C1 segment of cervical spinal cord (tissue), 14 donors: ENCODE results near the gene TRIM2.

ENCODE experiments used
- DNase-seq, 14 donors: peaks; one replicate each; lab custom pipeline; 2025; lab: John Stamatoyannopoulos, UW

The TRIM2 gene

GRCh38 chr4:153326513-153326912, 122.3 kb downstream of the TRIM2 start:
- no peak for DNase-seq

GRCh38 chr4:153327247-153327646, 123.0 kb downstream of the TRIM2 start:
- DNase-seq, result no peak

- no peak for DNase-seq
Observed at GRCh38 chr4:153332936-153333335, 128.7 kb downstream of the TRIM2 start.

DNA sequence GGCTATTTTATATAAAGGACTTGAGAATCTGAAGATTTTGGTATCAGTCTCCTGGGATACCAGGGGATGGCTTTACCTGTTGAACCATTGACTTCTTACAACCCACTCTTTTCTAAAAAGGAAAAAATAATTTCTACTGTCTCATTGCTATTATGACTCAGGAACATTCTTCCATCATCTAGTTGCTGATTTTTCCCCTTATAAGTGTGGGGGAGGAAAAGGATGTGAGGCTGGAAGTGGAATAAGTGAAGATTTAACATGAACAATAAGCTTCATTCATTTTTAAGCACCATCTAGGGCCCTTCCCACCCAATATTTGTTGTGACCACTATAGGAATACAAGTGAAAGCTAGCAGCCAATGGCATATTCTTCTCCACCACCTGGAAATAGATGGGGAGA, 129.6 kb downstream of the TRIM2 start:
- no peak for DNase-seq

- no peak for DNase-seq
Observed at GRCh38 chr4:153335665-153336064, 131.4 kb downstream of the TRIM2 start.

- no peak for DNase-seq
Observed at GRCh38 chr4:153337686-153338085, 133.4 kb downstream of the TRIM2 start.

- DNase-seq, result no peak
Observed at GRCh38 chr4:153341575-153342090, 137.4 kb downstream of the TRIM2 start.

DNA sequence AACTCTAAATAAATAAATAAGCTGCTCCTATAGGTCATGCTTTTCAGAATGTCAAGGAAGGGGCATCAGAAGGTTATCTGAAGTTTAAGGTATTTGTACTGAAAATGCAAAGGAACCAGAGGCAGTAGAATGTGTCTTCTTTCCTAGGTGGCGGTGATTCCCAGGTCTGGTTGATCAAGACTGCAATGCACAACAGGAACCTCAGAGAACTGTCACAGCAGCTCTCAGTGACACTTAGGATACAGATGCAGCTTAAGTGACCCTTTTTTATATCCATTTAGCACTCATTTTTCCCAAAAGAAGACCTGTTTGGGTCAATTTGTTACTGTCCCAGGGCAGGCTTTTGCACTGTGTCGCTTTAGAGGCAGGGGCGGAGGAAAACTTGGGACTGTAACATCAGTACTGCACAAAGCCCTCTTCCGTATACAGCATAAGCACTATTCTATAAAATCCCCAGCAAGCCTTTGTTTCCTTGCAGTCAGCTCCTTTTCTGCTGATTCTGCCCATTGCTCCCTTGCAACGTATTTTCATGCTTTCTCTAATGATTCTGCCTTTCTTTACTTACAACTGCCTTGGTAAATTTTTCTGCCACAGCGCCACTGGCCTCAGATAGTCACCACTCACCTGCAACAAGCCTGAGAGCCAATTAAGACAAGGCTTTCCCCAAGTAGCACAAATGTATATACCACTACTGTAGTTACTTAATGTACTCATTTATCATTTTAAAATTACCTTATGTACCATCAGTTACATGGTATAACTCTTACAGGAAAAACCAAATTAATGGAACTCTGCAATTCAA, 138.7 kb downstream of the TRIM2 start:
- no peak for DNase-seq

GRCh38 chr4:153344131-153345011, 140.1 kb downstream of the TRIM2 start, which contains the start of gene MND1:
MND1 (plus strand) TSS chr4:153344688; CDS start chr4:153344738, 50 bp downstream.
- peak in 13 of 14 donors; percentile 5 to 82 (median 60) for DNase-seq

DNA sequence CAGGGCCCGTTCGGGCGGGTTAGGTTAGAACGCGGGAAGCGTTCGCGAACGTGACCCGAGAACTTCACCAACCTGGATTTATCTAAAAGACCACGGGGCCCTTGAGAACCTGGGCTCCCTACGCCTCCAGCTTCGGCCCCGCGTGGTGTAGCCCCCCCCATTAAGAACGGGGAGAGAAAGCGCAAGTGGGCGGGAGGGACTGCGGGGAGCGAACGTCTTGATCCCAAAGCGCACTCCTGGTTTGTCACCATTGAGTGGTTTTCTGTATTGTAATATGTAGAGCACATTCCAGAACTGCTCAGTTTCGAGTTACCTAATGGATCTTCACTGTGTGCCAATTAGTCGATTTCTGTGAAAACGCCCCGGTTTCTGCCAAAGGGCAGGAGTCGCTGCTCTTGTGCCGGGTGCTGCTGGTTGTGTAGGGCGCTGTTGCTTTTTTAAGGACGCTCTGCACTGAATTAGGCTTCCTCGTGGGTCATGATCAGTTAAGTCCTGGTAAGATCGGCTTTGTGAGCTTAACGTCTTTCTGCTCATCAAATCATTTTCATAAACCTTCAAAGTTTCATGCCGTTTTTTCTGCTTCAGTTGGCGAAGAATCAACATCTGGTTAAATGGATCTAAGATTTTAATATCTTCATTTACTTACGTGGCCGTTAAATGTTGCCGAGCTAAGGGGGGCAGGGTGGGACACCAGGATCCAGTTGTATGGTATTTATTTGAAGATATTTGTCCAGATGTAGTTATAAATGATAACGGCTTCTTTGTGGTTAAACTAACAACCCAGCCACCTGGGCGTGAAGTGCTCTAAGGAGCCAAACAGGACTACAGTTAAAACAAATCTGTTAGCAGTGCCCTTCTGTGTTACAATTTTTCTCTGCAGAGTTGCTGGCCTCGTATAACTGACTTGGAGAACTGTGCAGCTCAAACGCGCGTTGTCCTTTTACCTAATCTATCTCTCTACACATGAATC, 141.1 kb downstream of the TRIM2 start:
- DNase-seq, result peak in 4 of 14 donors; percentile 5 to 33 (median 29)

GRCh38 chr4:153346031-153346430, 141.8 kb downstream of the TRIM2 start:
- no peak for DNase-seq

GRCh38 chr4:153346563-153346962, 142.3 kb downstream of the TRIM2 start:
- no peak for DNase-seq

DNA sequence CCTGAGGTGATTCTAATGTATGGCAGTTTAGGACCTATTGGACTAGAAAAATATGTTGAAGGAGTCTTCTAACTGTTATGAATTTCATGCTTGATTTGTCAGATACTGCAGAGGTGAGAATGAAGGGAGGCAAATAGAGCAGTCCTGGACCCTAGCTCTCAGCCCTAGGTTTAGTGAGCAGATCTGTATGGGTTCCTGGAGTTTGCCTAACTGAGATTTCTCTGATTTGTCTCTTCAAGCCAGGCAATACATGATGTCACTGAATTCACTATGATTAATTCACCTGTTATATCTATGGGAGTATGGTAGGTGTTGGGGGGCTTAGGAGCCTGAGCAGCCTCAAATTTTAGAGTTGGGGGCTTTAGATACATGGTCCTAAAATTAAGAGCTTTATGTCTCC, 142.9 kb downstream of the TRIM2 start:
- no peak for DNase-seq

DNA sequence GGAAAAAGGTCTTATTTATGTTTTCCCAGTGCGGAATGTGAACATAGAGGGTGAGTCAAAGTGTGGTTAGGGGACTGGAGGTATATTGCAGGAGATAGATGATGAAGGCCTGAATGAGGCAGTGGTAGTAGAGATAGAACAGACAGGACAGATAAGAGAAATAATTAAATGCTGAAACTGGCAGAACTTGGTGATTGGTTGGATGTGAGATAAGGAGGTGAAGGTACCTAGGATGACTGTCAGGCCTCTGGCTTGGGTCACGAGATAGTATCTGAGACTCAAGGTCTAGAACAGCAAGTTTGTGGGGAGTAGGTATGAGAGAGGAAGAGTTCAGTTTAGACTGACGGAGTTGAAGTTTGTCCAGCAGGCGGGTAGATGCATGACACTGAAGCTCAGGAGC, 143.8 kb downstream of the TRIM2 start:
- no peak for DNase-seq

GRCh38 chr4:153349206-153349805, 145.1 kb downstream of the TRIM2 start:
- no peak for DNase-seq

GRCh38 chr4:153362184-153362583, 157.9 kb downstream of the TRIM2 start:
- no peak for DNase-seq

DNA sequence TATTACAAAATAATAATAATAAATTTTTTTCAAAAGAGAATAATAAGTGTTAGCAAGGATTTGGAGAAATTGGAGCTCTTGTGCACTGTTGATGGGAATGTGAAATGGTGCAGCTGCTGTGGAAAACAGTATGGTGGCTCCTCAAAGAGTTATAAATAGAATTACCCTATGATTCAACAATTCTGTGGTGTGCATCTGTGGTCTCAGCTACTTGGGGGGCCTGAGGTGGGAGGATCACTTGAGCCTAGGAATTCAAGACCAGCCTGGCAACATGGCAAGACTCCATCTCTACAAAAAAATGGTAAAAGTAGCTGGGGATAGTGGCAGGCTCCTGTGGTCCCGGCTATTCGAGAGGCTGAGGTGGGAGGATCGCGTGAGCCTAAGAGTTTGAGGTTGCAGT, 159.8 kb downstream of the TRIM2 start:
- DNase-seq, result no peak

DNA sequence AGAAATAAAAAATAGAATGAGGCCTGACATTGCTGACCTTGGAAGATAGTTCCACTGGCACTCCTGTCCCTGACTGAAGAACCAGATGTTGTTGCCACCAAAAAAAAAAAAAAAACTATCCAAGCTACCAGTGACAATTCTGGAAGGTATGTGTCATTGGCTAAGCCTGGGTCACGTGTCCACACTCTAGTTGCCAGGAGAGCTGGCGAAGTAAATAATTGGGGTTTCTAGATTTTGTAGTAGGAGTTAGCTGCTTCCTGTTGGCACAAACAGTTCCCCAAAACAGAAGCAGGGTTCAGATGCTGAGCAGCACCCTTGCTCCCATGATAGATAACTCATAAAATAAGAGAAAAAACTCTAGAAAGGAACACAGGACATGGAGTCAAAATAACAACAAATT, 160.8 kb downstream of the TRIM2 start:
- no peak for DNase-seq

GRCh38 chr4:153366486-153366885, 162.2 kb downstream of the TRIM2 start:
- no peak for DNase-seq

- DNase-seq, result no peak
Observed at GRCh38 chr4:153367092-153367491, 162.8 kb downstream of the TRIM2 start.

- no peak for DNase-seq
Observed at GRCh38 chr4:153369021-153369420, 164.8 kb downstream of the TRIM2 start.
